ENCODE data around the gene GOLGA6B. TPM values are rescaled to one million over a fixed set of nuclear protein-coding genes. Genes with fewer than 3 reads are reported as not detected.
"Not testable (repeated sequence)": the region's sequence is repeated elsewhere in the genome, so short reads cannot be mapped to it uniquely, and the experiment has no call there.

The GOLGA6B gene
- total RNA-seq, 1 experiment from 2014 or later = 1.9 TPM

GRCh38 chr15:72614810-72615532 lies 39.5 kb upstream of the GOLGA6B start (continued):
- TF ChIP-seq E2F4 (CRISPR knock-in tag; IDR thresholded peaks at IDR 0.05; ENCODE audit: borderline replicate concordance, low read depth) = no peak
- no peak for TF ChIP-seq RORB (CRISPR knock-in tag; IDR thresholded peaks at IDR 0.05)
- TF ChIP-seq AR (CRISPR knock-in tag; IDR thresholded peaks at IDR 0.05) = no peak

GRCh38 chr15:72615533-72616233 lies 38.8 kb upstream of the GOLGA6B start:
- not testable (repeated sequence) for H3K9me3 Mint-ChIP-seq; H3K36me3 Mint-ChIP-seq; H3K27me3 Mint-ChIP-seq (ENCODE audit: low read depth)
- peaks cover 24% of the 10 kb centered on the region for H3K4me1 Mint-ChIP-seq
- ATAC-seq (peak; percentile 74), DNase-seq (ENCODE audit: low spot score) (peak; percentile 63)
- peak overlapping the region; percentile 59; the same call in 1 of the 2 replicates for H3K27ac Mint-ChIP-seq
- ChIA-PET POLR2A (interaction anchor here (1.4 kb wide), 1 partner anchor 11 kb away, joined by 4 read pairs; no protein-coding TSS in a partner anchor), CTCF (interaction anchor here (1.0 to 1.3 kb wide), 2 partner anchors 16 to 55 kb away, joined by 5 to 9 read pairs; no protein-coding TSS in a partner anchor)
- peak overlapping the region; percentile 21 for H3K4me3 Mint-ChIP-seq
- TF ChIP-seq USF2 (CRISPR knock-in tag; IDR thresholded peaks at IDR 0.05) = peak; percentile 60

GRCh38 chr15:72616491-72617210 lies 37.8 kb upstream of the GOLGA6B start:
- Mint-ChIP-seq H3K4me3 (no peak overlapping the region), H3K36me3 (no peaks in the 10 kb centered on the region), H3K4me1 (peaks cover 24% of the 10 kb centered on the region), H3K27ac (no peak overlapping the region), H3K27me3 (ENCODE audit: low read depth) (no peaks in the 10 kb centered on the region; the same call in 1 of the 2 replicates), H3K9me3 (no peaks in the 10 kb centered on the region)
- ATAC-seq = no peak
- TF ChIP-seq RELA (CRISPR knock-in tag; IDR thresholded peaks at IDR 0.05; ENCODE audit: borderline replicate concordance) (no peak), HMGXB4 (CRISPR knock-in tag; IDR thresholded peaks at IDR 0.05) (no peak), JAZF1 (CRISPR knock-in tag; IDR thresholded peaks at IDR 0.05) (no peak), IRF1 (CRISPR knock-in tag; IDR thresholded peaks at IDR 0.05) (no peak), ZNF121 (CRISPR knock-in tag; IDR thresholded peaks at IDR 0.05) (no peak), PREB (CRISPR knock-in tag; IDR thresholded peaks at IDR 0.05; ENCODE audit: borderline replicate concordance) (no peak), KAT7 (CRISPR knock-in tag; IDR thresholded peaks at IDR 0.05; ENCODE audit: borderline replicate concordance) (no peak), PRDM15 (CRISPR knock-in tag; IDR thresholded peaks at IDR 0.05) (no peak), GTF2I (CRISPR knock-in tag; conservative IDR thresholded peaks at IDR 0.05) (no peak), TCF7 (CRISPR knock-in tag; IDR thresholded peaks at IDR 0.05; ENCODE audit: low read depth) (no peak)
- POLR2A ChIA-PET = no interaction called here
- CTCF ChIA-PET = interaction anchor here (0.6 to 1.3 kb wide), 3 partner anchors 12 to 1538 kb away, joined by 3 to 4 read pairs (median 3); no protein-coding TSS in a partner anchor
- no peak for DNase-seq (ENCODE audit: low spot score)

GRCh38 chr15:72623854-72624253 lies 30.6 kb upstream of the GOLGA6B start:
- H3K4me1 Mint-ChIP-seq; H3K36me3 Mint-ChIP-seq; ATAC-seq; H3K27ac Mint-ChIP-seq; H3K9me3 Mint-ChIP-seq; H3K4me3 Mint-ChIP-seq; CTCF ChIA-PET; DNase-seq (ENCODE audit: low spot score); POLR2A ChIA-PET; H3K27me3 Mint-ChIP-seq (ENCODE audit: low read depth): not testable (repeated sequence)
